Measurements from ENCODE around the gene RNASE13. TPM values are rescaled to one million over a fixed set of nuclear protein-coding genes. Genes with fewer than 3 reads are reported as not detected.

Gene RNASE13
- total RNA-seq, 1 experiment from 2014 or later = 0.15 TPM

DNA sequence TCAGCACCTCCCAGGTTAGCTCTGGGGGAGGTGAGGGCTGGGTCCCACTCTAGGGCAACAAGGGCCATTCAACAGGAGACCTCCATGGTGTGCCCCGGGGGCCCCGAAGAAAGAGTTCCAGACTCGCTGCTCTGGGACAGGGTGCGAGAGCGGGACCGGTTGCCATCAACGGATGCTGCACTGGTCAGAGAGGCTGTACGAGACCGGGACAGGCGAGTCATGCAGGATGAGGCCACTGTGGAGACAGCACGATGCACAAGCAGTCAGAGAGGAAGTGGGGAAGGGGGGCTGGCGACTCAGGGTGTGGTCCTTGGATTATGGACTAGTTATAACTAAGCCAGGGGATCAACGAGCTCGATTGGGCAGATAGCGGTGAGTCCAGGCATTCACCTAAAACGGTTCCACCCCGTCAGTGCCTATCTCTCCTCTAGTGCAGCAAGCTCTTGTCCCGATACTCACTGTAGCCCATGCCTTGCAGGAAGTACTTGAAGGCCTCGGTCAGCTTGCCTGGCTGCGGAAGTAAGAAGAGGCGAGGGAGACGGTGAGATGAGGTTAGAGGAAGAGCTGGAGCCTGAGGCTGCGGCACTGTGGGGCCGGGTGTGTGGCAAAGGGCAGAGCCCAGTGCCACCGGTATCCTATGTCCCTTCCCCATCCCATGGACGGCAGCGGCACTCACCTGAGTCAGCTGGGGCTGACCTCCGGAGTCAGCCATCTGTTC, 16.9 kb downstream of the RNASE13 start:
- Histone ChIP-seq H3K9ac (ENCODE audit: low read length) (no peak overlapping the region), H3K27ac (ENCODE audit: low read depth, low read length) (no peak overlapping the region), H3K4me1 (ENCODE audit: control insufficient read depth in 1 of 2, insufficient read depth in 2 of 2, low read length in 2 of 2) (peaks cover 0 to 4% of the 10 kb centered on the region in 2 experiments; a peak in 1 of 4 replicates), H3K4me3 (replicated peaks in 1 of 2; ENCODE audit: low read depth in 1 of 2, low read length in 2 of 2) (no peak overlapping the region), H3K4me2 (ENCODE audit: low read length) (no peak overlapping the region), H3K79me2 (ENCODE audit: insufficient read depth, low read length) (no peaks in the 10 kb centered on the region), H3K27me3 (ENCODE audit: insufficient read depth, low read length) (peaks cover 8% of the 10 kb centered on the region; the same call in 1 of the 2 replicates), H3K9me3 (ENCODE audit: control insufficient read depth in 1 of 2, insufficient read depth in 1 of 2, low read depth in 1 of 2, low read length in 2 of 2) (no peaks in the 10 kb centered on the region), H2AFZ (ENCODE audit: low read depth, low read length, poor library complexity, severe bottlenecking) (no peak overlapping the region), H3K9me2 (ENCODE audit: insufficient read depth) (no peaks in the 10 kb centered on the region), H4K20me1 (ENCODE audit: insufficient read depth) (no peaks in the 10 kb centered on the region), H3K36me3 (ENCODE audit: control insufficient read depth in 1 of 2, insufficient read depth in 2 of 2, low read length in 2 of 2) (no peaks in the 10 kb centered on the region; a peak in 1 of 4 replicates)
- no peak for TF ChIP-seq RAD21 (IDR thresholded peaks at IDR 0.05; ENCODE audit: low read depth)
- TF ChIP-seq, protein P1, sequence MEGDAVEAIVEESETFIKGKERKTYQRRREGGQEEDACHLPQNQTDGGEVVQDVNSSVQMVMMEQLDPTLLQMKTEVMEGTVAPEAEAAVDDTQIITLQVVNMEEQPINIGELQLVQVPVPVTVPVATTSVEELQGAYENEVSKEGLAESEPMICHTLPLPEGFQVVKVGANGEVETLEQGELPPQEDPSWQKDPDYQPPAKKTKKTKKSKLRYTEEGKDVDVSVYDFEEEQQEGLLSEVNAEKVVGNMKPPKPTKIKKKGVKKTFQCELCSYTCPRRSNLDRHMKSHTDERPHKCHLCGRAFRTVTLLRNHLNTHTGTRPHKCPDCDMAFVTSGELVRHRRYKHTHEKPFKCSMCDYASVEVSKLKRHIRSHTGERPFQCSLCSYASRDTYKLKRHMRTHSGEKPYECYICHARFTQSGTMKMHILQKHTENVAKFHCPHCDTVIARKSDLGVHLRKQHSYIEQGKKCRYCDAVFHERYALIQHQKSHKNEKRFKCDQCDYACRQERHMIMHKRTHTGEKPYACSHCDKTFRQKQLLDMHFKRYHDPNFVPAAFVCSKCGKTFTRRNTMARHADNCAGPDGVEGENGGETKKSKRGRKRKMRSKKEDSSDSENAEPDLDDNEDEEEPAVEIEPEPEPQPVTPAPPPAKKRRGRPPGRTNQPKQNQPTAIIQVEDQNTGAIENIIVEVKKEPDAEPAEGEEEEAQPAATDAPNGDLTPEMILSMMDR (IDR thresholded peaks at IDR 0.05 in 2 of 3, conservative IDR thresholded peaks at IDR 0.05 in 1 of 3; ENCODE audit: borderline replicate concordance in 1 of 3, insufficient read depth in 1 of 3, low read depth in 2 of 3, low read length in 2 of 3) = no peak
- TF ChIP-seq CEBPB (IDR thresholded peaks at IDR 0.05; ENCODE audit: low read depth) = no peak
- no peak for TF ChIP-seq ZNF274 (IDR thresholded peaks at IDR 0.05; ENCODE audit: low read depth, low read length)
- TF ChIP-seq, protein P2, sequence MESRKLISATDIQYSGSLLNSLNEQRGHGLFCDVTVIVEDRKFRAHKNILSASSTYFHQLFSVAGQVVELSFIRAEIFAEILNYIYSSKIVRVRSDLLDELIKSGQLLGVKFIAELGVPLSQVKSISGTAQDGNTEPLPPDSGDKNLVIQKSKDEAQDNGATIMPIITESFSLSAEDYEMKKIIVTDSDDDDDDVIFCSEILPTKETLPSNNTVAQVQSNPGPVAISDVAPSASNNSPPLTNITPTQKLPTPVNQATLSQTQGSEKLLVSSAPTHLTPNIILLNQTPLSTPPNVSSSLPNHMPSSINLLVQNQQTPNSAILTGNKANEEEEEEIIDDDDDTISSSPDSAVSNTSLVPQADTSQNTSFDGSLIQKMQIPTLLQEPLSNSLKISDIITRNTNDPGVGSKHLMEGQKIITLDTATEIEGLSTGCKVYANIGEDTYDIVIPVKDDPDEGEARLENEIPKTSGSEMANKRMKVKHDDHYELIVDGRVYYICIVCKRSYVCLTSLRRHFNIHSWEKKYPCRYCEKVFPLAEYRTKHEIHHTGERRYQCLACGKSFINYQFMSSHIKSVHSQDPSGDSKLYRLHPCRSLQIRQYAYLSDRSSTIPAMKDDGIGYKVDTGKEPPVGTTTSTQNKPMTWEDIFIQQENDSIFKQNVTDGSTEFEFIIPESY (IDR thresholded peaks at IDR 0.05; ENCODE audit: extremely low read depth, insufficient replicate concordance, low read length) = no peak
- TF ChIP-seq SRF (IDR thresholded peaks at IDR 0.05; ENCODE audit: low read depth) = no peak
- TF ChIP-seq, protein P3, sequence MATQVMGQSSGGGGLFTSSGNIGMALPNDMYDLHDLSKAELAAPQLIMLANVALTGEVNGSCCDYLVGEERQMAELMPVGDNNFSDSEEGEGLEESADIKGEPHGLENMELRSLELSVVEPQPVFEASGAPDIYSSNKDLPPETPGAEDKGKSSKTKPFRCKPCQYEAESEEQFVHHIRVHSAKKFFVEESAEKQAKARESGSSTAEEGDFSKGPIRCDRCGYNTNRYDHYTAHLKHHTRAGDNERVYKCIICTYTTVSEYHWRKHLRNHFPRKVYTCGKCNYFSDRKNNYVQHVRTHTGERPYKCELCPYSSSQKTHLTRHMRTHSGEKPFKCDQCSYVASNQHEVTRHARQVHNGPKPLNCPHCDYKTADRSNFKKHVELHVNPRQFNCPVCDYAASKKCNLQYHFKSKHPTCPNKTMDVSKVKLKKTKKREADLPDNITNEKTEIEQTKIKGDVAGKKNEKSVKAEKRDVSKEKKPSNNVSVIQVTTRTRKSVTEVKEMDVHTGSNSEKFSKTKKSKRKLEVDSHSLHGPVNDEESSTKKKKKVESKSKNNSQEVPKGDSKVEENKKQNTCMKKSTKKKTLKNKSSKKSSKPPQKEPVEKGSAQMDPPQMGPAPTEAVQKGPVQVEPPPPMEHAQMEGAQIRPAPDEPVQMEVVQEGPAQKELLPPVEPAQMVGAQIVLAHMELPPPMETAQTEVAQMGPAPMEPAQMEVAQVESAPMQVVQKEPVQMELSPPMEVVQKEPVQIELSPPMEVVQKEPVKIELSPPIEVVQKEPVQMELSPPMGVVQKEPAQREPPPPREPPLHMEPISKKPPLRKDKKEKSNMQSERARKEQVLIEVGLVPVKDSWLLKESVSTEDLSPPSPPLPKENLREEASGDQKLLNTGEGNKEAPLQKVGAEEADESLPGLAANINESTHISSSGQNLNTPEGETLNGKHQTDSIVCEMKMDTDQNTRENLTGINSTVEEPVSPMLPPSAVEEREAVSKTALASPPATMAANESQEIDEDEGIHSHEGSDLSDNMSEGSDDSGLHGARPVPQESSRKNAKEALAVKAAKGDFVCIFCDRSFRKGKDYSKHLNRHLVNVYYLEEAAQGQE (IDR thresholded peaks at IDR 0.05; ENCODE audit: low read depth) = no peak
- no peak for TF ChIP-seq EZH2phosphoT487 (IDR thresholded peaks at IDR 0.05; ENCODE audit: borderline replicate concordance)
- no peak for TF ChIP-seq YY1 (IDR thresholded peaks at IDR 0.05; ENCODE audit: extremely low read depth, insufficient replicate concordance, low read depth, low read length)
- no peak for TF ChIP-seq SP1 (IDR thresholded peaks at IDR 0.05; ENCODE audit: low read depth)
- TF ChIP-seq ELF1 (IDR thresholded peaks at IDR 0.05; ENCODE audit: borderline replicate concordance, low read depth) = no peak
- TF ChIP-seq SIN3A (IDR thresholded peaks at IDR 0.05; ENCODE audit: low read depth) = no peak
- TF ChIP-seq EGR1 (IDR thresholded peaks at IDR 0.05; ENCODE audit: low read depth) = no peak
- no peak for TF ChIP-seq EZH2 (IDR thresholded peaks at IDR 0.05)
- TF ChIP-seq, protein P4, sequence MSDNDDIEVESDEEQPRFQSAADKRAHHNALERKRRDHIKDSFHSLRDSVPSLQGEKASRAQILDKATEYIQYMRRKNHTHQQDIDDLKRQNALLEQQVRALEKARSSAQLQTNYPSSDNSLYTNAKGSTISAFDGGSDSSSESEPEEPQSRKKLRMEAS (IDR thresholded peaks at IDR 0.05) = no peak
- TF ChIP-seq POLR2A (IDR thresholded peaks at IDR 0.05; ENCODE audit: borderline replicate concordance, extremely low read depth, insufficient read depth, insufficient read length) = no peak
- TF ChIP-seq, protein P5, sequence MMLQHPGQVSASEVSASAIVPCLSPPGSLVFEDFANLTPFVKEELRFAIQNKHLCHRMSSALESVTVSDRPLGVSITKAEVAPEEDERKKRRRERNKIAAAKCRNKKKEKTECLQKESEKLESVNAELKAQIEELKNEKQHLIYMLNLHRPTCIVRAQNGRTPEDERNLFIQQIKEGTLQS (IDR thresholded peaks at IDR 0.05) = no peak
- BruUV-seq (replicated peaks) = no TSS peak
- DNase-seq (ENCODE audit: low read depth, low spot score) = no peak
- ChIA-PET CTCF (no interaction called here), POLR2A (no interaction called here), RAD21 (ENCODE audit: low non-redundant PET in 1 of 2, low total read pairs in 2 of 2, uncharacterized antibody in 2 of 2, unreplicated experiment in 2 of 2) (no interaction called here)
- intact Hi-C loops (cut with micrococcal nuclease) = loop anchor here (10.0 kb wide), 1 partner anchor 537 kb away; no protein-coding TSS in a partner anchor
- ATAC-seq = no peak
